Mesothelial cell of epicardium (in vitro differentiated cells): ENCODE measurements around the gene DDX53. TPM values are rescaled to one million over a fixed set of nuclear protein-coding genes. Genes with fewer than 3 reads are reported as not detected.

Experiments used
- DNase-seq, 2 experiments: peaks; one replicate each; pipeline ENCODE4 v3.0.0; 2021; ENCODE audit warnings: low spot score in 2 of 2; ENCODE audit not compliant: unreplicated experiment in 2 of 2
- H3K27ac Mint-ChIP-seq: 2 replicates; pipeline ENCODE4 v1.8.0; 2021; ENCODE audit warnings: mixed read lengths
- H3K27me3 Mint-ChIP-seq: 2 replicates; pipeline ENCODE4 v1.8.0; 2021; ENCODE audit warnings: low read depth, mixed read lengths
- H3K36me3 Mint-ChIP-seq: 2 replicates; pipeline ENCODE4 v1.8.0; 2021; ENCODE audit warnings: mixed read lengths
- H3K4me1 Mint-ChIP-seq: 2 replicates; pipeline ENCODE4 v1.8.0; 2021; ENCODE audit warnings: mixed read lengths
- H3K4me3 Mint-ChIP-seq: 2 replicates; pipeline ENCODE4 v1.8.0; 2021; ENCODE audit warnings: mild to moderate bottlenecking, moderate library complexity, mixed read lengths
- H3K9me3 Mint-ChIP-seq: 2 replicates; pipeline ENCODE4 v1.8.0; 2021; ENCODE audit warnings: mixed read lengths
- CTCF ChIP-seq: fragments of 200-600 bp; sonication (generic); IDR thresholded peaks from one replicate; pipeline ENCODE4 v1.5.0; 2021; ENCODE audit warnings: antibody characterized with exemption; ENCODE audit not compliant: unreplicated experiment
- total RNA-seq: library from RNA; stranded (reverse); gene quantifications from 3 replicates; pipeline ENCODE4 v1.2.1, GENCODE V29; 2021

DDX53 gene
- not detected in 3 replicates for total RNA-seq

GRCh38 chrX:22999696-23000223 lies at the start of gene DDX53:
DDX53 (plus strand) TSS chrX:22999960; CDS start chrX:23000058, 98 bp downstream.
- Mint-ChIP-seq H3K4me3 (no peak within 1 kb of the TSS), H3K36me3 (no peaks in the 10 kb centered on the region), H3K27me3 (no peaks in the 10 kb centered on the region), H3K27ac (no peak within 1 kb of the TSS), H3K4me1 (no peaks in the 10 kb centered on the region), H3K9me3 (peaks cover 35% of the 10 kb centered on the region)
- DNase-seq: no peak
- TF ChIP-seq CTCF: no peak

GRCh38 chrX:22950269-22951266 lies 49.2 kb upstream of the DDX53 start:
- no peak for TF ChIP-seq CTCF

GRCh38 chrX:22952010-22952409 lies 47.8 kb upstream of the DDX53 start:
- no peak for DNase-seq
- H3K9me3 Mint-ChIP-seq: peaks cover 31% of the 10 kb centered on the region
- H3K27me3 Mint-ChIP-seq: no peaks in the 10 kb centered on the region
- H3K36me3 Mint-ChIP-seq: no peaks in the 10 kb centered on the region
- no peak overlapping the region for H3K27ac Mint-ChIP-seq
- H3K4me1 Mint-ChIP-seq: peaks cover 13% of the 10 kb centered on the region
- no peak for TF ChIP-seq CTCF
- H3K4me3 Mint-ChIP-seq: no peak overlapping the region

More at GRCh38 chrX:22950269-22951266, 49.2 kb upstream of the DDX53 start:
- Mint-ChIP-seq H3K9me3 (peaks cover 23% of the 10 kb centered on the region), H3K27me3 (no peaks in the 10 kb centered on the region), H3K4me3 (no peak overlapping the region), H3K27ac (no peak overlapping the region), H3K4me1 (peaks cover 13% of the 10 kb centered on the region), H3K36me3 (no peaks in the 10 kb centered on the region)
- no peak for DNase-seq

- no peak for DNase-seq
- peaks cover 29% of the 10 kb centered on the region for H3K9me3 Mint-ChIP-seq
- no peak overlapping the region for H3K4me3 Mint-ChIP-seq
- H3K27ac Mint-ChIP-seq: no peak overlapping the region
- H3K4me1 Mint-ChIP-seq: no peaks in the 10 kb centered on the region
- H3K27me3 Mint-ChIP-seq: no peaks in the 10 kb centered on the region
- no peak for TF ChIP-seq CTCF
- no peaks in the 10 kb centered on the region for H3K36me3 Mint-ChIP-seq
Observed at GRCh38 chrX:22958250-22958649, 41.5 kb upstream of the DDX53 start.

- Mint-ChIP-seq H3K36me3 (no peaks in the 10 kb centered on the region), H3K4me3 (no peak overlapping the region), H3K9me3 (peaks cover 29% of the 10 kb centered on the region), H3K27me3 (no peaks in the 10 kb centered on the region), H3K4me1 (no peaks in the 10 kb centered on the region), H3K27ac (no peak overlapping the region)
- no peak for DNase-seq
- TF ChIP-seq CTCF: no peak
Observed at GRCh38 chrX:22959204-22959920, 40.4 kb upstream of the DDX53 start.
